Liver (tissue), 3 donors: ENCODE results near the gene WFS1.

Experiments
- FOXA1 ChIP-seq: IDR thresholded peaks from 2 replicates; pipeline ENCODE4 v1.6.1; 2016; ENCODE audit warnings: antibody characterized with exemption
- JUND ChIP-seq, 2 donors: IDR thresholded peaks; 2 replicates each; pipeline ENCODE4 v1.6.1; 2016; ENCODE audit warnings: antibody characterized with exemption in 2 of 2
- NR2F2 ChIP-seq: IDR thresholded peaks from 2 replicates; pipeline ENCODE4 v1.6.1; 2016; ENCODE audit warnings: antibody characterized with exemption
- RAD21 ChIP-seq, 2 donors: IDR thresholded peaks; 2 replicates each; pipeline ENCODE4 v1.6.1; 2016; ENCODE audit warnings: antibody characterized with exemption in 2 of 2, mild to moderate bottlenecking in 2 of 2
- TF ChIP-seq, protein P1 (sequence below): fragments of 150-350 bp; IDR thresholded peaks from 2 replicates; pipeline ENCODE4 v1.5.1; 2017; ENCODE audit warnings: improper control_type of control experiment, low read depth, low read length; ENCODE audit not compliant: missing input control
- TF ChIP-seq, protein P2 (sequence below): IDR thresholded peaks from 2 replicates; pipeline ENCODE4 v1.6.1; 2016; ENCODE audit warnings: antibody characterized with exemption
- donor health status: healthy.
- donor health status: healthy.

DNA sequence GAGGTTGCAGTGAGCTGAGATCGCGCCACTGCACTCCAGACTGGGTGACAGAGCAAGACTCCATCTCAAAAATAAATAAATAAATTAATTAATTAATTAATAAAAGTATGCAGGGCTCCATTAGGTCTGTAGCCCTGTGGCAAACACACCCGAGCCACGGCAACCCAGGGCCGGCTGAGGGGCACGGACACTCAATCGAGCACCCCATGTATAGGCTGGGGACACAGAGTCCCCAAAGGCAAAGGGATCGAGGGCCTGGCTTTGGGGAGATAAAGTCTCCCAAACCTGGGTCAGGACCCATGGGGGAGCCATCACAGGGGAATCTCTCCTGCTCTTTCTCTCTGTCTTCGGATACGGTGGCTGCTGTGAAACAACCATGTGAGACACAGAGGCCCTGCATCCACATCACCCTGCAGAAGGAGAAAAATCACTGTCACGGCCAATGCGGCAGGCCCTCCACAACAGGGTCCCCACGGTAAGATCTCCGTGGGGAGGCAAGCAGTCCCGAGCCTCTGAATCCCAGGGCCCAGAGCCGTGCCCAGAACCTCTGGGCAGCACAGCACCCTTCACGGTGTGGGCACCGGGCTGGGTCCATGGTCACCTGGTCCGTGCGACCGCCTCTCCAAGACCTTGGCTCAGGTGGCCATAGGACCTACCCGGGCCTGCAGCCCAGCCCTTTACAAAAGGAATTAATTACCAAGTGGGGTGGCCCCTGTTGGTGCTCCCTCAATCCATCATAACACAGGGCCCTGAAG, 81.8 kb downstream of the WFS1 start:
- TF ChIP-seq, protein P1, sequence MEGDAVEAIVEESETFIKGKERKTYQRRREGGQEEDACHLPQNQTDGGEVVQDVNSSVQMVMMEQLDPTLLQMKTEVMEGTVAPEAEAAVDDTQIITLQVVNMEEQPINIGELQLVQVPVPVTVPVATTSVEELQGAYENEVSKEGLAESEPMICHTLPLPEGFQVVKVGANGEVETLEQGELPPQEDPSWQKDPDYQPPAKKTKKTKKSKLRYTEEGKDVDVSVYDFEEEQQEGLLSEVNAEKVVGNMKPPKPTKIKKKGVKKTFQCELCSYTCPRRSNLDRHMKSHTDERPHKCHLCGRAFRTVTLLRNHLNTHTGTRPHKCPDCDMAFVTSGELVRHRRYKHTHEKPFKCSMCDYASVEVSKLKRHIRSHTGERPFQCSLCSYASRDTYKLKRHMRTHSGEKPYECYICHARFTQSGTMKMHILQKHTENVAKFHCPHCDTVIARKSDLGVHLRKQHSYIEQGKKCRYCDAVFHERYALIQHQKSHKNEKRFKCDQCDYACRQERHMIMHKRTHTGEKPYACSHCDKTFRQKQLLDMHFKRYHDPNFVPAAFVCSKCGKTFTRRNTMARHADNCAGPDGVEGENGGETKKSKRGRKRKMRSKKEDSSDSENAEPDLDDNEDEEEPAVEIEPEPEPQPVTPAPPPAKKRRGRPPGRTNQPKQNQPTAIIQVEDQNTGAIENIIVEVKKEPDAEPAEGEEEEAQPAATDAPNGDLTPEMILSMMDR: no peak
- TF ChIP-seq NR2F2 (no peak), JUND (IDR thresholded peaks at IDR 0.05) (no peak), FOXA1 (no peak), RAD21 (IDR thresholded peaks at IDR 0.05) (no peak)
- TF ChIP-seq, protein P2, sequence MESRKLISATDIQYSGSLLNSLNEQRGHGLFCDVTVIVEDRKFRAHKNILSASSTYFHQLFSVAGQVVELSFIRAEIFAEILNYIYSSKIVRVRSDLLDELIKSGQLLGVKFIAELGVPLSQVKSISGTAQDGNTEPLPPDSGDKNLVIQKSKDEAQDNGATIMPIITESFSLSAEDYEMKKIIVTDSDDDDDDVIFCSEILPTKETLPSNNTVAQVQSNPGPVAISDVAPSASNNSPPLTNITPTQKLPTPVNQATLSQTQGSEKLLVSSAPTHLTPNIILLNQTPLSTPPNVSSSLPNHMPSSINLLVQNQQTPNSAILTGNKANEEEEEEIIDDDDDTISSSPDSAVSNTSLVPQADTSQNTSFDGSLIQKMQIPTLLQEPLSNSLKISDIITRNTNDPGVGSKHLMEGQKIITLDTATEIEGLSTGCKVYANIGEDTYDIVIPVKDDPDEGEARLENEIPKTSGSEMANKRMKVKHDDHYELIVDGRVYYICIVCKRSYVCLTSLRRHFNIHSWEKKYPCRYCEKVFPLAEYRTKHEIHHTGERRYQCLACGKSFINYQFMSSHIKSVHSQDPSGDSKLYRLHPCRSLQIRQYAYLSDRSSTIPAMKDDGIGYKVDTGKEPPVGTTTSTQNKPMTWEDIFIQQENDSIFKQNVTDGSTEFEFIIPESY: no peak
